Measurements from ENCODE around the gene CDKN1A. TPM values are rescaled to one million over a fixed set of nuclear protein-coding genes. Genes with fewer than 3 reads are reported as not detected.

CDKN1A gene
- total RNA-seq, 1 donor from 2014 or later, result 1,168 TPM

DNA sequence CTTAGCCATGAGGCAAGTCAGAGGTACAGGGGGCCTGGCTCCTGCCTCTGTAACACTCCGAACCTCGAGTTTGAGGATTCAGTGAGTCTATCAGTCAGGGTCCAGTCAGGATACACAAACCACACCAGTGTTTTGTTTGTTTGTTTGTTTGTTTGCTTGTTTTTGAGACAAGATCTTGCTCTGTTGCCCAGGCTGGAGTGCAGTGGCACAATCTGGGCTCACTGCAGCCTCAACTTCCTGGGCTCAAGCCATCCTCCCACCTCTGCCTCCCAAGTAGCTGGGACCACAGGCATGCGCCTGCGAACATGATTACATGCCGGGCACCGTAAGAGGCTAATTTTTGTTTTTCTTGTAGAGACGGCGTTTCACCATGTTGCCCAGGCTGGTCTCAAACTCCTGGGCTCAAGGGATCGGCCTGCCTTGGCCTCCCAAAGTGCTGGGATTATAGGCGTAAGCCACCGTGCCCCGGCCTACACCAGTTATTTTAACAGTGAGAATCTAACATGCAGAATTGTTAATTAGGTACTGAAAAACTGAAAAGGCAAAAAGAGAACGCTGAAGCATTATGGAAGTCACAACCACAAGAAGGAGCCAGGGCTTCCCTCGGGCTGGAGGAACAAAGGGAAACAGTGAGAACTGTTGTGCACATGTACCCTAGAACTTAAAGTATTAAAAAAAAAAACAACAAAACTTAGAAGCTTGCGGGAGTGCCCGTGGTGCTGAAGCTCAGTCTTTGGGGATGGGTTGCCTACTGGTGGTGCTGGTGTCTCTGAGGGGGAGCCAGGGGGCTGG lies 44.0 kb upstream of the CDKN1A start:
- TF ChIP-seq, protein P1, sequence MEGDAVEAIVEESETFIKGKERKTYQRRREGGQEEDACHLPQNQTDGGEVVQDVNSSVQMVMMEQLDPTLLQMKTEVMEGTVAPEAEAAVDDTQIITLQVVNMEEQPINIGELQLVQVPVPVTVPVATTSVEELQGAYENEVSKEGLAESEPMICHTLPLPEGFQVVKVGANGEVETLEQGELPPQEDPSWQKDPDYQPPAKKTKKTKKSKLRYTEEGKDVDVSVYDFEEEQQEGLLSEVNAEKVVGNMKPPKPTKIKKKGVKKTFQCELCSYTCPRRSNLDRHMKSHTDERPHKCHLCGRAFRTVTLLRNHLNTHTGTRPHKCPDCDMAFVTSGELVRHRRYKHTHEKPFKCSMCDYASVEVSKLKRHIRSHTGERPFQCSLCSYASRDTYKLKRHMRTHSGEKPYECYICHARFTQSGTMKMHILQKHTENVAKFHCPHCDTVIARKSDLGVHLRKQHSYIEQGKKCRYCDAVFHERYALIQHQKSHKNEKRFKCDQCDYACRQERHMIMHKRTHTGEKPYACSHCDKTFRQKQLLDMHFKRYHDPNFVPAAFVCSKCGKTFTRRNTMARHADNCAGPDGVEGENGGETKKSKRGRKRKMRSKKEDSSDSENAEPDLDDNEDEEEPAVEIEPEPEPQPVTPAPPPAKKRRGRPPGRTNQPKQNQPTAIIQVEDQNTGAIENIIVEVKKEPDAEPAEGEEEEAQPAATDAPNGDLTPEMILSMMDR (IDR thresholded peaks at IDR 0.05; ENCODE audit: insufficient read depth, low read length, poor library complexity, severe bottlenecking), result no peak
- no peak overlapping the region for H3K4me3 ChIP-seq (ENCODE audit: low read depth, low read length)
- DNase-seq (ENCODE audit: low read depth), result no peak
- H3K36me3 ChIP-seq (ENCODE audit: control insufficient read depth, insufficient read depth, low read length), result no peaks in the 10 kb centered on the region
- H3K27me3 ChIP-seq (ENCODE audit: control insufficient read depth, insufficient read depth, low read length), result no peaks in the 10 kb centered on the region

DNA sequence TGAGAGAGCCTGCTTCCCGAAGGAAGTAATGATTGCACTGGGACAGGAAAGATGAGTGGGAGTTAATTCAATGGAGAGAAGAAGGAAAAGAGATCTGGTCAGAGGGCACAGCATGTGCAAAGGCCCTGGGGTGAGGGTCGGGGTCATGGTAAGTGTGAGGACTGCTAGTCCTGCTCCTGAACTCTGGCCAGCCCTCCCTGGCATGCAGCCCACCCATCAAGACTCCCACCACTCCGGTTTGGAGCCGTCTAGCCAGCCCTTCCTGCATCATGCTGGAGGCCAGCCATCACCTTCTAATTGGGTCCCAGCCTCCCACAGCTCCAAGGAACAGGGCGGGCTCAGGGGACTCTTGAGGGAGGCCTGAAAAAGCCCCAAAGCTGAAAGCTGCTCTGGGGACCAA lies 42.2 kb upstream of the CDKN1A start:
- TF ChIP-seq, protein P1 (IDR thresholded peaks at IDR 0.05; ENCODE audit: insufficient read depth, low read length, poor library complexity, severe bottlenecking), result no peak
- Histone ChIP-seq H3K4me3 (ENCODE audit: low read depth, low read length) (no peak overlapping the region), H3K36me3 (ENCODE audit: control insufficient read depth, insufficient read depth, low read length) (no peaks in the 10 kb centered on the region), H3K27me3 (ENCODE audit: control insufficient read depth, insufficient read depth, low read length) (no peaks in the 10 kb centered on the region)
- DNase-seq (ENCODE audit: low read depth), result no peak

DNA sequence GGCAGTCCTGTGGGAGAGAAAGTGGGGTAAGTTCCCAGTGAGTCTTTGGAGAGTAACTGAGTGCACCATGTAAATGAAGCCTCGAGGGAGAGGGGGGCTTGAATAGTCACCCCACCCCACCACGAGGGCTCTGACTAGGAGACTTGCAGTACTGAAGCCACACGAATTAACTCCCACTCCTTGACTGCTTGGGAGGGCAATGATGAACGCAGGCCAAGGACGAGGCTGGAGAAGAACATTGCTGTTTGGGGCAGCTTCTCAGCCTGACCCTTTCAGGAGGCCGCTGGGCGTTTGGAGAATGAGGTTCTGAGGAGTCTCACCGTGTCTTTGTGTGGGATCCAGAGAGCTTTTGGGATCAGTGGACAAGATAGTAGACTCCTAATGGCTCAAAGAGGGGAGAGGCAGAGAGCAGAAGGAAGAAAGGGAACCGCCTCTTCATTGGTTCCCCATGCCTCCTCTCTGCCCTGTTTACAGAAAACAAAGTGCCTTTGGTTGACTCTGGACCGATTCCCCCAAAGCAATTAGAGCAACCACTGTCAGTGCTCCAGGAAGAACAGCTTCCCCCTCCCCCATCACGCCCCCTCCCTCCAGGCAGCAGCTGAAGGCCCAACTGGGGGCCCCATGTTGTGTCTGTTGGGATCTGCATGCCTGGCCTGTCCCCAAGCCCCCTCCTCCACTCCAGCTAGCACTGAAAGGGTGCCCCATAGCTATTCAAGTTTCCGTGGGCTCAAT lies 41.7 kb upstream of the CDKN1A start:
- Histone ChIP-seq H3K36me3 (ENCODE audit: control insufficient read depth, insufficient read depth, low read length) (no peaks in the 10 kb centered on the region), H3K27me3 (ENCODE audit: control insufficient read depth, insufficient read depth, low read length) (no peaks in the 10 kb centered on the region), H3K4me3 (ENCODE audit: low read depth, low read length) (no peak overlapping the region)
- DNase-seq (ENCODE audit: low read depth), result no peak
- TF ChIP-seq, protein P1 (IDR thresholded peaks at IDR 0.05; ENCODE audit: insufficient read depth, low read length, poor library complexity, severe bottlenecking), result no peak

DNA sequence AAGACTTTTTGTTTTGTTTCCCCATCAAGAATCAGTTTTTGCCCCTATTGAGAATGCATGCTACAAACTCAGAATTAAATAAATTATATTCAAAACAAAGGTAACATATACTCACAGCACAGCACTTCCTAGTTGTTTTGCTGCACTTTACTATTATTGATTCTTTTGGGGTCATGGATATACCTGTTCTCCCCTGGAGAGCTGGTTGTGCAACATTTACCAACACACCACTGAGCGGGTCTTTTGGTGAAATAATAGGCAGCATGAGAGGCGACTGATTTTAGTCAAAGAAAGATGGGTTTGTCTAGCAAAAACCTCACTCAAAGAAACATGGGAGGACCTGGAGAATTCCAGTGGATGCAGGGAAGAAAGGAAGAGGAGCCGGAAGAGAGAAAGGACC lies 39.9 kb upstream of the CDKN1A start:
- DNase-seq (ENCODE audit: low read depth), result no peak
- H3K4me3 ChIP-seq (ENCODE audit: low read depth, low read length), result no peak overlapping the region
- TF ChIP-seq, protein P1 (IDR thresholded peaks at IDR 0.05; ENCODE audit: insufficient read depth, low read length, poor library complexity, severe bottlenecking), result no peak
- no peaks in the 10 kb centered on the region for H3K27me3 ChIP-seq (ENCODE audit: control insufficient read depth, insufficient read depth, low read length)
- no peaks in the 10 kb centered on the region for H3K36me3 ChIP-seq (ENCODE audit: control insufficient read depth, insufficient read depth, low read length)

DNA sequence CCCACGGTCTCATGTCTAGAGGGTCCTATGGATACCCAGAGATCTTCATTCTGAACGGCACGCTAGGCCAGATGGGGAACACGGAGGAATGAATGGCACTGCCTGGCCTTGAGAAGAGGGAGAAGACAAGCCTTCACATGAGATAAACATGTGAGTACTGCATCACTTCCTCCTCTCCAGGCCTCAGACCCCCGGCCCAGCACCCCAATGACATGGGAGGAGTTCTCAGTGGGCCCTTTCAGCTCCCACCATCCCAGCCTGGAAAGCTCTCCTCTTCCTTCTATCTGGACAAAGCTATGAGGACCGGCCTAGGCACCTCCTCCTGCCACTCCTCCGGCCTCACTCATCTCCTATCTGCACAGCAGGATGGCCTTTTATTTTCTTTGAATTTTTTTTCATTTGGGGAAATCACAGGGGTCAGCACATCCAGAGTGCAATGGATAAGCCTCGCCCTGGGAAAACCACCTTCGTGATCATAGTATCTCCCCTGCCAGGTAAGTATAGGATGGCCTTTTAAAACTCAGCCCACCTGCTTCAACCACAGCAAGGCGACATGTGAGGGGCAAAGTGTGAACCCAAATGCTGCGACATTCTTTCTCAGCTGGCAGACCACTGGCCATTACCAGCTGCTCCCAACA lies 39.2 kb upstream of the CDKN1A start:
- TF ChIP-seq, protein P1 (IDR thresholded peaks at IDR 0.05; ENCODE audit: insufficient read depth, low read length, poor library complexity, severe bottlenecking), result no peak
- Histone ChIP-seq H3K4me3 (ENCODE audit: low read depth, low read length) (no peak overlapping the region), H3K27me3 (ENCODE audit: control insufficient read depth, insufficient read depth, low read length) (no peaks in the 10 kb centered on the region), H3K36me3 (ENCODE audit: control insufficient read depth, insufficient read depth, low read length) (no peaks in the 10 kb centered on the region)
- no peak for DNase-seq (ENCODE audit: low read depth)
